ENCODE measurements around the gene AAMDC.

DNA sequence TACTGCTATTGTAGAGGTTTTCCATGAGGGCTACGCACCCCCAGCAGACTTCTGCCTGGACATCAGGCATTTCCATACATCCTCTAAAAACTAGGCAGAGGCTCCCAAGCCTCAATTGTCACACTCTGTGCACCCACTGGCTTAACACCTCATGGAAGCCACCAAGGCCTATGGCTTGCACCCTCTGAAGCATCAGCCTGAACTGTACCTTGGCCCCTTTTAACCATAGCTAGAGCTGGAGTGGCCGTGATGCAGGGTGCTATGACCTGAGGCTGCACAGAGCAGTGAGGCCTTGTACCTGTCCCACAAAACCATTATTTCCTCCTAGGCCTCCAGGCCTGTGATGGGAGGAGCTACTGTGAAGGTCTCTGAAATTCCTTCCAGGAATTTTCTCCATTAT is 33.9 kb downstream of the AAMDC start:
- TF ChIP-seq, protein P1, sequence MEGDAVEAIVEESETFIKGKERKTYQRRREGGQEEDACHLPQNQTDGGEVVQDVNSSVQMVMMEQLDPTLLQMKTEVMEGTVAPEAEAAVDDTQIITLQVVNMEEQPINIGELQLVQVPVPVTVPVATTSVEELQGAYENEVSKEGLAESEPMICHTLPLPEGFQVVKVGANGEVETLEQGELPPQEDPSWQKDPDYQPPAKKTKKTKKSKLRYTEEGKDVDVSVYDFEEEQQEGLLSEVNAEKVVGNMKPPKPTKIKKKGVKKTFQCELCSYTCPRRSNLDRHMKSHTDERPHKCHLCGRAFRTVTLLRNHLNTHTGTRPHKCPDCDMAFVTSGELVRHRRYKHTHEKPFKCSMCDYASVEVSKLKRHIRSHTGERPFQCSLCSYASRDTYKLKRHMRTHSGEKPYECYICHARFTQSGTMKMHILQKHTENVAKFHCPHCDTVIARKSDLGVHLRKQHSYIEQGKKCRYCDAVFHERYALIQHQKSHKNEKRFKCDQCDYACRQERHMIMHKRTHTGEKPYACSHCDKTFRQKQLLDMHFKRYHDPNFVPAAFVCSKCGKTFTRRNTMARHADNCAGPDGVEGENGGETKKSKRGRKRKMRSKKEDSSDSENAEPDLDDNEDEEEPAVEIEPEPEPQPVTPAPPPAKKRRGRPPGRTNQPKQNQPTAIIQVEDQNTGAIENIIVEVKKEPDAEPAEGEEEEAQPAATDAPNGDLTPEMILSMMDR (IDR thresholded peaks at IDR 0.05), result no peak
- TF ChIP-seq POLR2A (IDR thresholded peaks at IDR 0.05), result no peak

Data from right lobe of liver (tissue), 4 donors.